ENCODE data around the gene DISC1.
"Not testable (repeated sequence)": the region's sequence is repeated elsewhere in the genome, so short reads cannot be mapped to it uniquely, and the experiment has no call there.

The DISC1 gene

GRCh38 chr1:231959225-231959884 is 332.8 kb downstream of the DISC1 start:
- peak; percentile 42 for DNase-seq (ENCODE audit: low read depth)

GRCh38 chr1:231961801-231962200 is 335.2 kb downstream of the DISC1 start:
- DNase-seq (ENCODE audit: low read depth): not testable (repeated sequence)

GRCh38 chr1:231962636-231963035 is 336.0 kb downstream of the DISC1 start:
- DNase-seq (ENCODE audit: low read depth): no peak

- DNase-seq (ENCODE audit: low read depth): no peak
These were observed 337.7 kb downstream of the DISC1 start for GRCh38 chr1:231964241-231964640.

- DNase-seq (ENCODE audit: low read depth): no peak
These were observed 338.4 kb downstream of the DISC1 start for GRCh38 chr1:231964961-231965360.

- no peak for DNase-seq (ENCODE audit: low read depth)
These were observed 339.0 kb downstream of the DISC1 start for GRCh38 chr1:231965615-231966014.

GRCh38 chr1:231966983-231967382 is 340.4 kb downstream of the DISC1 start:
- no peak for DNase-seq (ENCODE audit: low read depth)

- DNase-seq (ENCODE audit: low read depth): no peak
These were observed 342.5 kb downstream of the DISC1 start for GRCh38 chr1:231969076-231969475.

GRCh38 chr1:231969761-231970160 is 343.2 kb downstream of the DISC1 start:
- not testable (repeated sequence) for DNase-seq (ENCODE audit: low read depth)

- DNase-seq (ENCODE audit: low read depth): no peak
These were observed 344.1 kb downstream of the DISC1 start for GRCh38 chr1:231970684-231971083.

- peak; percentile 22 for DNase-seq (ENCODE audit: low read depth)
These were observed 345.0 kb downstream of the DISC1 start for GRCh38 chr1:231971397-231972110.

- no peak for DNase-seq (ENCODE audit: low read depth)
These were observed 345.5 kb downstream of the DISC1 start for GRCh38 chr1:231972111-231972445.

- no peak for DNase-seq (ENCODE audit: low read depth)
These were observed 347.2 kb downstream of the DISC1 start for GRCh38 chr1:231973830-231974229.

- no peak for DNase-seq (ENCODE audit: low read depth)
These were observed 349.6 kb downstream of the DISC1 start for GRCh38 chr1:231976231-231976630.

- no peak for DNase-seq (ENCODE audit: low read depth)
These were observed 355.1 kb downstream of the DISC1 start for GRCh38 chr1:231981675-231982074.

GRCh38 chr1:231982871-231983587 is 356.4 kb downstream of the DISC1 start:
- DNase-seq (ENCODE audit: low read depth): no peak

GRCh38 chr1:231983588-231984193 is 357.1 kb downstream of the DISC1 start:
- DNase-seq (ENCODE audit: low read depth): no peak

- no peak for DNase-seq (ENCODE audit: low read depth)
These were observed 358.9 kb downstream of the DISC1 start for GRCh38 chr1:231985296-231986023.

GRCh38 chr1:231986631-231987336 is 360.2 kb downstream of the DISC1 start:
- DNase-seq (ENCODE audit: low read depth): no peak

- no peak for DNase-seq (ENCODE audit: low read depth)
These were observed 363.8 kb downstream of the DISC1 start for GRCh38 chr1:231990388-231990787.

GRCh38 chr1:231991231-231991630 is 364.6 kb downstream of the DISC1 start:
- DNase-seq (ENCODE audit: low read depth): no peak

All from GM04504 (cell line).